Immature natural killer cell (primary cell): Measurements from ENCODE around the gene MRPL10. TPM values are rescaled to one million over a fixed set of nuclear protein-coding genes. Genes with fewer than 3 reads are reported as not detected.
A peak's percentile ranks its signal among the peaks of the same experiment; 100 is the strongest.

Experiments used
- DNase-seq, 3 donors: peaks; one replicate each; pipeline ENCODE4 v3.0.0; 2022; ENCODE audit warnings: mixed read lengths in 1 of 3
- H3K27ac Mint-ChIP-seq, 6 donors: one replicate each; pipeline ENCODE4 v1.8.0; 2020; ENCODE audit warnings: mixed read lengths in 6 of 6, mild to moderate bottlenecking in 5 of 6, inconsistent platforms in 4 of 6, moderate library complexity in 3 of 6
- H3K27me3 Mint-ChIP-seq, 3 donors: one replicate each; pipeline ENCODE4 v1.8.0; 2020 to 2021; ENCODE audit warnings: low read depth in 3 of 3, mild to moderate bottlenecking in 3 of 3, mixed read lengths in 3 of 3, moderate library complexity in 3 of 3, inconsistent platforms in 1 of 3
- H3K36me3 Mint-ChIP-seq, 3 donors: one replicate each; pipeline ENCODE4 v1.8.0; 2020; ENCODE audit warnings: mixed read lengths in 3 of 3, inconsistent platforms in 2 of 3, mild to moderate bottlenecking in 2 of 3
- H3K4me1 Mint-ChIP-seq, 2 donors: one replicate each; pipeline ENCODE4 v1.8.0; 2020; ENCODE audit warnings: inconsistent platforms in 2 of 2, mild to moderate bottlenecking in 2 of 2, mixed read lengths in 2 of 2, moderate library complexity in 1 of 2
- H3K4me3 Mint-ChIP-seq, 5 donors: one replicate each; pipeline ENCODE4 v1.8.0; 2020; ENCODE audit warnings: mild to moderate bottlenecking in 5 of 5, mixed read lengths in 5 of 5, inconsistent platforms in 3 of 5, moderate library complexity in 3 of 5
- H3K9me3 Mint-ChIP-seq, 6 donors: one replicate each; pipeline ENCODE4 v1.8.0; 2020; ENCODE audit warnings: mild to moderate bottlenecking in 6 of 6, mixed read lengths in 6 of 6, inconsistent platforms in 4 of 6, moderate library complexity in 3 of 6
- polyA plus RNA-seq, 3 donors: library from polyadenylated mRNA; unstranded; fragments of 300-500 nt; fragmentation: Illumina TruSeq; gene quantifications; one replicate each; pipeline ENCODE4 v1.2.3, GENCODE V29; 2021

The MRPL10 gene
- polyA plus RNA-seq, 3 donors from 2014 or later = 50.5 to 189 (median 114) TPM

- H3K27ac Mint-ChIP-seq = no peak overlapping the region
- peaks cover 0 to 5% (median 3%) of the 10 kb centered on the region in 3 donors for H3K27me3 Mint-ChIP-seq
- DNase-seq = no peak
- H3K4me3 Mint-ChIP-seq = no peak overlapping the region
- no peaks in the 10 kb centered on the region for H3K4me1 Mint-ChIP-seq
- H3K9me3 Mint-ChIP-seq = no peaks in the 10 kb centered on the region
- H3K36me3 Mint-ChIP-seq = peaks cover 0 to 3% (median 0%) of the 10 kb centered on the region in 3 donors
These were observed 30.1 kb downstream of the MRPL10 start for GRCh38 chr17:47801176-47801765.

- Mint-ChIP-seq H3K36me3 (no peaks in the 10 kb centered on the region), H3K4me3 (no peak overlapping the region), H3K4me1 (no peaks in the 10 kb centered on the region), H3K27me3 (peaks cover 0 to 6% (median 5%) of the 10 kb centered on the region in 3 donors), H3K9me3 (no peaks in the 10 kb centered on the region), H3K27ac (no peak overlapping the region)
- DNase-seq = no peak
These were observed 30.7 kb downstream of the MRPL10 start for GRCh38 chr17:47800686-47801085.

DNA sequence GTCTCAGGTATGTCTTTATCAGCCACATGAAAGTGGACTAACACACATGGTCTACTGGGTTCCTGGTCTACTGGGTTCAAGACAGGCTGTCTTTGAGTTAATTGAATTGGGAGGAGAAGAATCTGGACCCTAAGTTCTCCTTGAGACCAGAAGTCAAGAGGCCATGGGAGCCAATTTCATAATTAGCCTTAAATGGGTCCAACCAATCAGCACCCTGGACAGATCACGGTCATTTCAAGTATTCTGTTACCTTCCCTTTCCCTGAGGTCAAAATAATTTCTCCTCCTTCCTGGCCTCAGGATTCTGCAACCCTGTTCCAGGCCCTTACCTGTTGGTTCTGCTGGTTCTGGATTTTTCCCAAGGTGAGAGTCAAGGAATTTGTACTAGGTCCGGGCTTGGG, 33.5 kb downstream of the MRPL10 start:
- H3K9me3 Mint-ChIP-seq = no peaks in the 10 kb centered on the region
- peaks cover 5 to 20% (median 16%) of the 10 kb centered on the region in 3 donors for H3K27me3 Mint-ChIP-seq
- H3K4me3 Mint-ChIP-seq = no peak overlapping the region
- H3K27ac Mint-ChIP-seq = no peak overlapping the region
- H3K36me3 Mint-ChIP-seq = no peaks in the 10 kb centered on the region
- H3K4me1 Mint-ChIP-seq = no peaks in the 10 kb centered on the region
- DNase-seq = no peak

- Mint-ChIP-seq H3K27me3 (peaks cover 18 to 32% (median 29%) of the 10 kb centered on the region in 3 donors), H3K36me3 (peaks cover 0 to 3% (median 0%) of the 10 kb centered on the region in 3 donors), H3K27ac (no peak overlapping the region), H3K4me1 (peaks cover 11 to 17% of the 10 kb centered on the region in 2 donors), H3K9me3 (peaks cover 0 to 1% (median 0%) of the 10 kb centered on the region in 6 donors), H3K4me3 (no peak overlapping the region)
- DNase-seq = no peak
These were observed 38.4 kb downstream of the MRPL10 start for GRCh38 chr17:47792979-47793378.

DNA sequence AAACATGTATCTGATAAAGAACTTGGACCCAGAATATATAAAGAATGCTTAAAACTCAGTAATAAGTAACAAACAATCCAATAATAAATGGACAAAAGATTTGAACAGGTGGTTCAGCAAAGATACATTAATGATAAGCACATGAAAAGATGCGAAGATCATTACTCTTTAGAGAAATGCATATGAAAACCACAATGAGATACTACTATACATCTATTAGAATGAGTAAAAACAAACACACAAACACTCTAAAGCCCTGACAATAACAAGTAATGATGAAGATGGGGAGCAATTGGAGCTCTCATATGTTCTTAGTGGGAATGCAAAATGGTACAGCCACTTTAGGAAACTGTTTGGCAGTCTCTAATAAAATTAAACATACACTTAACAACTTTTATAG, 38.9 kb downstream of the MRPL10 start:
- Mint-ChIP-seq H3K27ac (no peak overlapping the region), H3K4me1 (peaks cover 11 to 17% of the 10 kb centered on the region in 2 donors), H3K4me3 (no peak overlapping the region), H3K9me3 (peaks cover 0 to 1% (median 0%) of the 10 kb centered on the region in 6 donors), H3K27me3 (peaks cover 18 to 33% (median 31%) of the 10 kb centered on the region in 3 donors), H3K36me3 (peaks cover 0 to 3% (median 0%) of the 10 kb centered on the region in 3 donors)
- DNase-seq = no peak

GRCh38 chr17:47791025-47791424, 40.3 kb downstream of the MRPL10 start:
- Mint-ChIP-seq H3K9me3 (peaks cover 0 to 1% (median 0%) of the 10 kb centered on the region in 6 donors), H3K4me3 (peak overlapping the region; percentile 50 to 77 (median 73)), H3K27ac (no peak overlapping the region), H3K36me3 (peaks cover 0 to 3% (median 0%) of the 10 kb centered on the region in 3 donors), H3K4me1 (peaks cover 11 to 17% of the 10 kb centered on the region in 2 donors), H3K27me3 (peaks cover 18 to 30% (median 29%) of the 10 kb centered on the region in 3 donors)
- DNase-seq = no peak

GRCh38 chr17:47789611-47790561, 41.5 kb downstream of the MRPL10 start:
- H3K27ac Mint-ChIP-seq = no peak overlapping the region
- H3K36me3 Mint-ChIP-seq = peaks cover 0 to 3% (median 0%) of the 10 kb centered on the region in 3 donors
- peak overlapping the region; percentile 63 to 85 (median 80) for H3K4me3 Mint-ChIP-seq
- peaks cover 17 to 30% (median 22%) of the 10 kb centered on the region in 3 donors for H3K27me3 Mint-ChIP-seq
- DNase-seq = peak; percentile 56 to 67 (median 61)
- H3K4me1 Mint-ChIP-seq = peaks cover 11 to 17% of the 10 kb centered on the region in 2 donors
- peaks cover 0 to 1% (median 0%) of the 10 kb centered on the region in 6 donors for H3K9me3 Mint-ChIP-seq

DNA sequence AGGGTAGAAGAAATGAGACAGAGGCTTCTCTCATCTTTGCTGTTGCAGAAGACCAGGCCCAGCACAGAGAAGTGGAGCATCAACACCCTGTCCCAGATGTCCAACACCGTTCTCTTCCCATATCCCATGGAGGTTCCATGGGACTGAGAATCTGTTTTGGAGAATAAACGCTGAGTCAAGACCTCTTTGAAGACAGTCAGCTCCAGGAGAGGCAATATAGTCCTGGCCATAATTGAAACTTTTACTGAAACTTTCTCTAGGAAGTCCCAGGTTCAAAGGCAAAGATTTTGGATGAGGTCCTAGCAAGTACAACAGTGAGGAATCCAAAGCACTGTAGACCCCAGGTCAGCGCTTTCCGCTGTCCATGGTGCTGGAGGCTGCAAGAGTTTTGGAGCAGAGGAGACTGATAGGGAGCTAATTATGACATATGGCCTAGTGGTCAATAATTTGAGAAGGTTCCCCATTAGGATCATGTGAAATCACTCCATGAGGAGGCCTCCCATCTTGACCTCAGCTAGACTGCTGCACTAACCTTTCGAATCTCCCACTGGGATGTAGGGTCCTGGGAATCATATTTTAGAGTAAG, 45.7 kb downstream of the MRPL10 start:
- peak in 2 of 3 donors; percentile 20 to 31 for DNase-seq
- peaks cover 10 to 14% of the 10 kb centered on the region in 2 donors for H3K4me1 Mint-ChIP-seq
- H3K27me3 Mint-ChIP-seq = peaks cover 9 to 10% (median 9%) of the 10 kb centered on the region in 3 donors
- H3K36me3 Mint-ChIP-seq = peaks cover 0 to 3% (median 0%) of the 10 kb centered on the region in 3 donors
- H3K27ac Mint-ChIP-seq = no peak overlapping the region
- H3K9me3 Mint-ChIP-seq = no peaks in the 10 kb centered on the region
- no peak overlapping the region for H3K4me3 Mint-ChIP-seq

GRCh38 chr17:47781397-47781796, 49.9 kb downstream of the MRPL10 start:
- no peak for DNase-seq
- H3K27ac Mint-ChIP-seq = no peak overlapping the region
- H3K36me3 Mint-ChIP-seq = peaks cover 0 to 3% (median 0%) of the 10 kb centered on the region in 3 donors
- peaks cover 4 to 18% (median 11%) of the 10 kb centered on the region in 3 donors for H3K27me3 Mint-ChIP-seq
- H3K9me3 Mint-ChIP-seq = no peaks in the 10 kb centered on the region
- H3K4me3 Mint-ChIP-seq = no peak overlapping the region
- peaks cover 3 to 6% of the 10 kb centered on the region in 2 donors for H3K4me1 Mint-ChIP-seq

DNA sequence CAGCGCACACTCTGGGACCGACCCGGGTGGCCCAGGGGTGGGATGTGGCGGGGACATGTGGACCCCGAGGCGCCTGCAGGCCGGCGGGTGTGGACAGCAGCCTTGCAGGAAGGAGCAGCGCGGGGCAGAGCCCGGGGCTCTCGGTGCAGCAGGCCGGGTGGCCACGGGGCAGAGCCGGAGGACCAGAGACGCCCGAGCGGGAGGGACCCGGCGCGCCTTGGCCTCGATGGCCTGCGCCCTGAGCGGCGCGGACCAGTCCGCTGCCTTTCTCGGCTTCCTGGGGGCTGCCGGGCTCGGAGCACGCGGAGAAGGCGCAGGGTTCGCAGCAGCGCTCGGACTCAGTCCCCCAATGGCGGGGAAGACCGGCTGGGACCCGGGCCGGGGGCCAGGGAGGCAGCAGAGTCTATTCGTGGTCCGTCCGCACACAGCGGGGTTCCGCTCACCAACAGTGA, 53.1 kb downstream of the MRPL10 start:
- Mint-ChIP-seq H3K4me3 (no peak overlapping the region), H3K9me3 (no peaks in the 10 kb centered on the region), H3K4me1 (peaks cover 5 to 8% of the 10 kb centered on the region in 2 donors), H3K27ac (no peak overlapping the region), H3K27me3 (peaks cover 4 to 25% (median 14%) of the 10 kb centered on the region in 3 donors), H3K36me3 (peaks cover 0 to 4% (median 0%) of the 10 kb centered on the region in 3 donors)
- no peak for DNase-seq

DNA sequence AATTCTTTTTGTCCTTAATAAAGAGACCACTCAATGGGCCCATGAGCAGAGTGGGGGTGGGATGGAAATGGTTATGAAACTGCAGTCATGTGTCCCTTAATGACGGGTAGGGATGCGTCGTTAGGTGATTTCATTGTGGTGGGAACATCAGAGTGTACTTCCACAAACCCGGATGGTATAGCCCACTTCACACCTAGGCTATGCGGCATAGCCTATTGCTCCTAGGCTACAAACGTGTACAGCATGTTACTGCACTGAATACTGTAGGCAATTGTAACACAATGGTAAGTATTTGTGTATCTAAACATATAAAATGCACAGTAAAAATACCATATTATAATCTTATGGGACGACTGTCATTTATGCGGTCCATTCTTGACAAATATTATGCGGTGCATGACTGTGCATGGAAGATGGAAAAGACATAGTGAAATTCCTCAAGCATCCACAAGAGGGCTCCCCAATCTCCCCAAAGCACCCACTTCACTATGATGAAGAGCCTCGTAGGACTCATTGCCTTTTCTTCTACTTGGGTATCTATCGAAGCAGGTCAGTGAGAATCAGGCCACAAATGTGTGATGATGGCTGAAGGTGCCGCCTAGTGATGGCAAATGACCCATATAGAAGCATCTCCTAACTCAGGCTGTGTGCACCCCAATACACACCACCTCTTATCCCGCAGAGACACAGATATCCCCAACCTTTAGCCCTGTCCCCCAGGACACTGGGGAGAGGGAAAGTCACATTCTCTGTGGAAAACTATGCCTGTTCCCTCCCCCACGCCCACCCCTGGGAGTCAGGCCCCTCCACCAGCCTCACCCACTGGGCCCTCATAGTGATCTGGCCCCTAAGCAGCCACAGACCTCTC, 54.8 kb downstream of the MRPL10 start:
- Mint-ChIP-seq H3K27ac (no peak overlapping the region), H3K4me1 (peaks cover 5 to 8% of the 10 kb centered on the region in 2 donors), H3K36me3 (peaks cover 0 to 4% (median 0%) of the 10 kb centered on the region in 3 donors), H3K4me3 (no peak overlapping the region), H3K27me3 (peaks cover 4 to 26% (median 16%) of the 10 kb centered on the region in 3 donors), H3K9me3 (no peaks in the 10 kb centered on the region)
- DNase-seq = peak; percentile 42 to 59 (median 53)

DNA sequence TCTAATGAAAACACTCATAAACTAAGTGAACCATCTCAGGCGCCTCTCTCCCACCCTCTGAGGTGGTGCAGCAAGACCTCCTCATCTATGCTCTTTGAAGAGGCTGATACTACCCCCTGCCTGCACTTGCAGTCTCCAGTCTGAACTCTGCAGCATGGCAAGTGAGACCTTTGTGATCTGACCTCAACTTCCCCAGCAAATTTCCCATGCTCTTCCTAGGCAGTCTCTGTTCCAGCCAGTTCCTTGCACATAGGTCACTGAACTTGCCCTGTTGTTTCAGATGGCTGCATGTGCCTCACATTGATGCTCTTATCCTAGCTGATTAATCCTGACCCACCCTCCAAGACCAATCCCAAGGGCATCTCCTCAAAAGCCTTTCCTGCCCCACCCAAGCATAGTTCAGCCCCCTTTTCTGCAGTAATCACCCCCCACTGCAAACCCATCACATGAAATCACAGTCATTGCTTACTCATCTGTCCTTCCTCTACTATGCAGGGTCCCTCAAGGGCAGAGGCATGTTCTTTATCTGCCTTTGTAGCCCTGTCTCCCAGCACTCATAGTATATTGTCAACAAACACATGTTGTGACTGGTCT, 56.3 kb downstream of the MRPL10 start:
- DNase-seq = no peak
- Mint-ChIP-seq H3K27ac (no peak overlapping the region), H3K27me3 (peaks cover 4 to 21% (median 16%) of the 10 kb centered on the region in 3 donors), H3K4me1 (peaks cover 5 to 8% of the 10 kb centered on the region in 2 donors), H3K4me3 (no peak overlapping the region), H3K9me3 (no peaks in the 10 kb centered on the region), H3K36me3 (peaks cover 0 to 4% (median 0%) of the 10 kb centered on the region in 3 donors)
